Neural cell (in vitro differentiated cells): ENCODE results near the gene ADAMTS6. TPM values are rescaled to one million over a fixed set of nuclear protein-coding genes. Genes with fewer than 3 reads are reported as not detected.

Source experiments
- H2AFZ ChIP-seq: fragments of 200-600, 300-800 bp; sonication (generic), shearing (Covaris generic); 2 replicates; pipeline ENCODE4 v1.6.0; 2014; ENCODE audit warnings: low read depth, mild to moderate bottlenecking, antibody characterized with exemption, low read length, moderate library complexity
- H3F3A ChIP-seq: fragments of 200-600 bp; shearing (Covaris generic); 2 replicates; pipeline ENCODE4 v1.6.1; 2016; ENCODE audit warnings: mild to moderate bottlenecking, moderate library complexity, mixed read lengths, antibody characterized with exemption, low read length; ENCODE audit not compliant: insufficient read depth, poor library complexity, severe bottlenecking
- H3K27ac ChIP-seq: fragments of 200-600, 300-800 bp; sonication (generic), shearing (Covaris generic); 2 replicates; pipeline ENCODE4 v1.5.1; 2014; ENCODE audit warnings: mild to moderate bottlenecking, low read length, moderate library complexity
- H3K27me3 ChIP-seq: fragments of 300-800, 200-600 bp; sonication (generic), shearing (Covaris generic); 2 replicates; pipeline ENCODE4 v1.6.0; 2014; ENCODE audit warnings: mild to moderate bottlenecking, low read depth, low read length, moderate library complexity; ENCODE audit not compliant: insufficient read depth
- H3K36me3 ChIP-seq: fragments of 300-800, 200-600 bp; sonication (generic), shearing (Covaris generic); 2 replicates; pipeline ENCODE4 v1.5.1; 2014; ENCODE audit warnings: mild to moderate bottlenecking, antibody characterized with exemption, low read length, moderate library complexity; ENCODE audit not compliant: insufficient read depth
- H3K4me2 ChIP-seq: fragments of 300-800, 200-600 bp; sonication (generic), shearing (Covaris generic); 2 replicates; pipeline ENCODE4 v1.6.0; 2014; ENCODE audit warnings: mild to moderate bottlenecking, low read length
- H3K4me3 ChIP-seq: fragments of 300-800, 200-600 bp; sonication (generic), shearing (Covaris generic); 2 replicates; pipeline ENCODE4 v1.5.1; 2014; ENCODE audit warnings: mild to moderate bottlenecking, low read length, moderate library complexity
- H3K79me2 ChIP-seq: fragments of 200-600 bp; shearing (Covaris generic); replicated peaks from 2 replicates; pipeline ENCODE4 v1.6.0; 2014; ENCODE audit warnings: mild to moderate bottlenecking, low read length, moderate library complexity; ENCODE audit not compliant: insufficient read depth
- H3K9ac ChIP-seq: fragments of 300-800, 200-600 bp; sonication (generic), shearing (Covaris generic); 2 replicates; pipeline ENCODE4 v1.6.1; 2016; ENCODE audit warnings: mild to moderate bottlenecking, low read length, mixed read lengths
- H3K9me2 ChIP-seq: fragments of 200-600 bp; shearing (Covaris generic); 2 replicates; pipeline ENCODE4 v1.6.1; 2016; ENCODE audit warnings: mild to moderate bottlenecking, low read length, mixed read lengths; ENCODE audit not compliant: insufficient read depth
- H3K9me3 ChIP-seq: fragments of 200-600, 300-800 bp; sonication (generic), shearing (Covaris generic); 2 replicates; pipeline ENCODE4 v1.6.1; 2016; ENCODE audit warnings: mild to moderate bottlenecking, mixed run types, low read length, moderate library complexity, mixed read lengths
- H4K20me1 ChIP-seq: fragments of 200-600 bp; shearing (Covaris generic); 2 replicates; pipeline ENCODE4 v1.6.1; 2016; ENCODE audit warnings: mild to moderate bottlenecking, mixed run types; ENCODE audit not compliant: insufficient read depth
- CTCF ChIP-seq: fragments of 450-650 bp; IDR thresholded peaks from 2 replicates; pipeline ENCODE4 v1.5.1; 2014; ENCODE audit warnings: antibody characterized with exemption, mild to moderate bottlenecking, moderate library complexity; ENCODE audit not compliant: poor library complexity, severe bottlenecking
- EP300 ChIP-seq: fragments of 450-650 bp; conservative IDR thresholded peaks from 2 replicates; pipeline ENCODE4 v1.6.1; 2014; ENCODE audit warnings: antibody characterized with exemption, mild to moderate bottlenecking, moderate library complexity; ENCODE audit not compliant: poor library complexity, severe bottlenecking
- EZH2 ChIP-seq: fragments of 200-600, 300-800 bp; shearing (Covaris generic), sonication (generic); IDR thresholded peaks from 2 replicates; pipeline ENCODE4 v1.6.1; 2014; ENCODE audit warnings: antibody characterized with exemption, low read length, borderline replicate concordance, mild to moderate bottlenecking; ENCODE audit not compliant: insufficient read depth, poor library complexity, severe bottlenecking
- MXI1 ChIP-seq: fragments of 450-650 bp; conservative IDR thresholded peaks from 2 replicates; pipeline ENCODE4 v1.6.1; 2014; ENCODE audit warnings: antibody characterized with exemption, mild to moderate bottlenecking; ENCODE audit not compliant: poor library complexity, severe bottlenecking
- POLR2AphosphoS5 ChIP-seq: IDR thresholded peaks from 2 replicates; pipeline ENCODE4 v1.6.1; 2012
- RAD21 ChIP-seq: fragments of 450-650 bp; conservative IDR thresholded peaks from 2 replicates; pipeline ENCODE4 v1.6.1; 2014; ENCODE audit warnings: antibody characterized with exemption, mild to moderate bottlenecking, moderate library complexity
- REST ChIP-seq: IDR thresholded peaks from 2 replicates; pipeline ENCODE4 v1.6.1; 2012; ENCODE audit warnings: borderline replicate concordance
- SMC3 ChIP-seq: fragments of 450-650 bp; conservative IDR thresholded peaks from 2 replicates; pipeline ENCODE4 v1.6.1; 2014; ENCODE audit warnings: antibody characterized with exemption, mild to moderate bottlenecking, moderate library complexity; ENCODE audit not compliant: poor library complexity
- TAF1 ChIP-seq: IDR thresholded peaks from 2 replicates; pipeline ENCODE4 v1.6.1; 2012; ENCODE audit warnings: low read depth
- polyA plus RNA-seq: library from polyadenylated mRNA; depleted of rRNA; stranded (reverse); fragments of >200 nt; gene quantifications from 2 replicates; pipeline ENCODE4 v1.2.3, GENCODE V29; 2014

The ADAMTS6 gene
- polyA plus RNA-seq, 1 donor from 2014 or later, result 0.58 TPM

GRCh38 chr5:65441800-65442199 is 39.9 kb downstream of the ADAMTS6 start:
- H3K36me3 ChIP-seq, result no peaks in the 10 kb centered on the region
- H3K27ac ChIP-seq, result no peak overlapping the region
- no peak overlapping the region for H2AFZ ChIP-seq
- no peak overlapping the region for H3K4me2 ChIP-seq
- no peaks in the 10 kb centered on the region for H3K9me2 ChIP-seq
- no peaks in the 10 kb centered on the region for H3F3A ChIP-seq
- TF ChIP-seq SMC3 (no peak), EZH2 (no peak), RAD21 (no peak), TAF1 (no peak), CTCF (no peak)
- H3K27me3 ChIP-seq, result no peaks in the 10 kb centered on the region
- H3K9ac ChIP-seq, result no peak overlapping the region
- no peak overlapping the region for H3K4me3 ChIP-seq
- H4K20me1 ChIP-seq, result no peaks in the 10 kb centered on the region
- no peaks in the 10 kb centered on the region for H3K9me3 ChIP-seq
- H3K79me2 ChIP-seq, result no peaks in the 10 kb centered on the region

GRCh38 chr5:65440456-65440855 is 41.3 kb downstream of the ADAMTS6 start:
- Histone ChIP-seq H3K27ac (no peak overlapping the region), H3K4me3 (no peak overlapping the region), H3K36me3 (no peaks in the 10 kb centered on the region), H2AFZ (no peak overlapping the region), H3K9me2 (no peaks in the 10 kb centered on the region), H3K27me3 (no peaks in the 10 kb centered on the region), H3K9me3 (no peaks in the 10 kb centered on the region), H3F3A (no peaks in the 10 kb centered on the region), H3K4me2 (no peak overlapping the region), H3K79me2 (no peaks in the 10 kb centered on the region), H3K9ac (no peak overlapping the region), H4K20me1 (no peaks in the 10 kb centered on the region)
- no peak for TF ChIP-seq REST

GRCh38 chr5:65434122-65434521 is 47.6 kb downstream of the ADAMTS6 start:
- TF ChIP-seq TAF1 (no peak), POLR2AphosphoS5 (no peak), REST (no peak), MXI1 (no peak), EP300 (no peak), SMC3 (no peak), RAD21 (no peak), CTCF (no peak), EZH2 (no peak)
- H3K27me3 ChIP-seq, result no peaks in the 10 kb centered on the region
- H3K4me3 ChIP-seq, result no peak overlapping the region
- H2AFZ ChIP-seq, result no peak overlapping the region
- no peaks in the 10 kb centered on the region for H3F3A ChIP-seq
- H3K4me2 ChIP-seq, result no peak overlapping the region
- no peaks in the 10 kb centered on the region for H3K9me3 ChIP-seq
- no peaks in the 10 kb centered on the region for H3K9me2 ChIP-seq
- no peak overlapping the region for H3K27ac ChIP-seq
- no peaks in the 10 kb centered on the region for H3K36me3 ChIP-seq
- H3K79me2 ChIP-seq, result no peaks in the 10 kb centered on the region
- H3K9ac ChIP-seq, result no peak overlapping the region
- H4K20me1 ChIP-seq, result no peaks in the 10 kb centered on the region
